IPS-18a (cell line): ENCODE results near the gene PITRM1.

Experiments
- H3K27ac ChIP-seq: one replicate; pipeline ENCODE4 v1.5.1; 2013; ENCODE audit warnings: low read length
- H3K27me3 ChIP-seq: one replicate; pipeline ENCODE4 v1.6.1; 2013; ENCODE audit warnings: mild to moderate bottlenecking, low read length; ENCODE audit not compliant: control insufficient read depth, insufficient read depth
- H3K36me3 ChIP-seq: one replicate; pipeline ENCODE4 v1.6.1; 2013; ENCODE audit warnings: low read depth, low read length; ENCODE audit not compliant: control insufficient read depth
- H3K4me1 ChIP-seq: one replicate; pipeline ENCODE4 v1.6.1; 2013; ENCODE audit warnings: low read depth, low read length; ENCODE audit not compliant: control insufficient read depth
- H3K4me3 ChIP-seq: one replicate; pipeline ENCODE4 v1.5.1; 2013; ENCODE audit warnings: low read length
- H3K9ac ChIP-seq: one replicate; pipeline ENCODE4 v1.6.1; 2013; ENCODE audit warnings: mild to moderate bottlenecking, low read length, moderate library complexity
- H3K9me3 ChIP-seq: one replicate; pipeline ENCODE4 v1.6.1; 2013; ENCODE audit warnings: low read depth, low read length; ENCODE audit not compliant: control insufficient read depth

The PITRM1 gene

DNA sequence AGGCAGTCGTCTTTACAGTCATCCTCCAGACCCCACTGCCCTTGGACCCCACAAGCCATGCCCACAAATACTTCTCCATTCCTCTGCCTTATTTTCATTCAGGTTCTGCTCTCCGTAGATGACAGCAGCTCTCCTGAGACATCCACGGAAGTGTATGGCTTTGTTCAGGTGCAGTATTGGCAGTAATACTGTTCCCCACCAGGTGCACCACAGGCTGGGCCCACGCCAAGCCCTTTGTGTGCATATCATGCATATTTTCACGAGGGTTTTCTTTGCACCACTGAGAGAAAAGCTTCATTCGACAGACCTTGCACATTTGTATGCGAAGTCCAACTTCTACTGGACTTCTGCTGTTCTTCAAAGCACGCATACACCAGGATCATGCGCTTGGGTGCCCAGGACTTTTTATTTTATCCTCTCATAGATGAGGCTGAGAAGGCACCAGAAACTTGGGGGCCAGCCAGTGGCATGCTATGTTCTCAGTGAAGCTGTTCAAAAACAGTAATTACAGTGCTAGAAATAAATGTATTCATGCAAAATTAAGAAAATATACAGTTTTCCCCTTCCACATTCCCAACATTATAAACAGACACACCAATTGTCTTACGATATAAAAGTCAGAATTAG, 37.8 kb upstream of the PITRM1 start:
- no peaks in the 10 kb centered on the region for H3K27me3 ChIP-seq
- H3K4me1 ChIP-seq = no peaks in the 10 kb centered on the region
- no peak overlapping the region for H3K9ac ChIP-seq
- no peak overlapping the region for H3K4me3 ChIP-seq
- H3K9me3 ChIP-seq = no peaks in the 10 kb centered on the region
- no peak overlapping the region for H3K27ac ChIP-seq
- no peaks in the 10 kb centered on the region for H3K36me3 ChIP-seq

GRCh38 chr10:3208481-3209406, 36.2 kb upstream of the PITRM1 start:
- no peaks in the 10 kb centered on the region for H3K9me3 ChIP-seq
- H3K4me1 ChIP-seq = no peaks in the 10 kb centered on the region
- H3K36me3 ChIP-seq = no peaks in the 10 kb centered on the region
- H3K9ac ChIP-seq = no peak overlapping the region
- no peak overlapping the region for H3K27ac ChIP-seq
- H3K4me3 ChIP-seq = no peak overlapping the region
- no peaks in the 10 kb centered on the region for H3K27me3 ChIP-seq

DNA sequence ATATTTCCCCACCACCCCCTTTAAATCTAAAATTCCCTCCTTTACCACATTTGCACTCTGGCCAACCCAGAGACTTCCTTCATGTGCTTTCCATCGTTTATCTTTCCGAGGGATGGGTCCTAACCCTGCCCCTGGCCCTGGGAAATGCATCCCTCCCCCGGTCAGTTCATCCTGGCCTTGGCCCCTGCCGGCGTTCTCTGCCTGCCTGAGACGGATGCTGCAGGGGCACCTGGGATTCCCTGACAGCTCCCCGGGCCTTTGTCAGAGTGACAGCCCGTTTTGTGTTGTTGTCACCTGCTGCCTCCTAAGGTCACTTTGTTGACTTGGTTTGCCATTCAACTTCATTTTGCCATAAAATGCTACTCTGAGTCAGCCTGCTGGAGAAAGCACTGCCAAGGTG, 34.8 kb upstream of the PITRM1 start:
- Histone ChIP-seq H3K9ac (no peak overlapping the region), H3K4me1 (no peaks in the 10 kb centered on the region), H3K9me3 (no peaks in the 10 kb centered on the region), H3K27ac (no peak overlapping the region), H3K27me3 (no peaks in the 10 kb centered on the region), H3K36me3 (no peaks in the 10 kb centered on the region), H3K4me3 (no peak overlapping the region)

- Histone ChIP-seq H3K9ac (no peak overlapping the region), H3K27me3 (no peaks in the 10 kb centered on the region), H3K9me3 (no peaks in the 10 kb centered on the region), H3K27ac (no peak overlapping the region), H3K4me3 (no peak overlapping the region), H3K36me3 (no peaks in the 10 kb centered on the region), H3K4me1 (no peaks in the 10 kb centered on the region)
These were observed 34.1 kb upstream of the PITRM1 start for GRCh38 chr10:3206511-3207157.

- no peak overlapping the region for H3K4me3 ChIP-seq
- H3K27me3 ChIP-seq = no peaks in the 10 kb centered on the region
- no peak overlapping the region for H3K27ac ChIP-seq
- H3K9me3 ChIP-seq = no peaks in the 10 kb centered on the region
- no peaks in the 10 kb centered on the region for H3K4me1 ChIP-seq
- H3K9ac ChIP-seq = no peak overlapping the region
- H3K36me3 ChIP-seq = no peaks in the 10 kb centered on the region
These were observed 31.4 kb upstream of the PITRM1 start for GRCh38 chr10:3203972-3204371.

DNA sequence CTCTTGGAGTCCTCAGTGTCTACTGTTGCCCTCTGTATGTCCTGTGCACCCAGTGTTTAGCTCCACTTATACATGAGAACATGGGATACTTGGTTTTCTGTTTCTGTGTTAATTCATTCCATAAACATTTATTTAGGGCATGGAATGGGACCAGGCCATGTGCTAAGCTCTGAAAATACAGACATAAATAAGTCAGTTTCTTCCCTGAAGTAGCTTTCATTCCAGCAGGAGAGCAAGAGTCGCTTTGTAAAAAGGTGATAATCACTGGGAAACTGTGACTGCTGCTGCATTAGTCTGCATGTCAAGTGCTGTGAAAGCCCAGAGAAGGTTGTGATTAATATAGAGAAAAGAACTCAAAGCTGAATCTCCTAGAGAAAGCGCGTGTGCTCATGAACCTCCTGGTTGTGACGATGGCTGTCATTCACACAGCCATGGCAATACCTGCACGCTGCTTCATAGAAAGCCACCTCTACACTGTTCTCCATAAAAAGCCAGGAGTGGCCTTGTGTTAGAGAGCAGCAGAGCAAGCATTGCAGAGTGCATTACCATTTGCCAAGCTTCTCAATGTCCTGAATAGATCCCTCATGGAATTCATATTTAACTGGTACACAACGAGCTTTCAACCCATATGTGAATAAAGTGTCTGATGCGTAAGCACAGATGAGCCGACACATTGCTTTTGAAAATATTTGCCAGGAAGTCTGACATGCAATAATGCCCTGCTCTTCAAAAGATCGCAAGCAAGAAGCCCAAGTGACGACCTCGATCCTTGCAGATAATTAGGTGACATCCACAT, 30.6 kb upstream of the PITRM1 start:
- H3K27me3 ChIP-seq = no peaks in the 10 kb centered on the region
- no peaks in the 10 kb centered on the region for H3K36me3 ChIP-seq
- H3K27ac ChIP-seq = no peak overlapping the region
- H3K9ac ChIP-seq = no peak overlapping the region
- H3K4me1 ChIP-seq = no peaks in the 10 kb centered on the region
- H3K4me3 ChIP-seq = no peak overlapping the region
- H3K9me3 ChIP-seq = no peaks in the 10 kb centered on the region

- no peaks in the 10 kb centered on the region for H3K36me3 ChIP-seq
- H3K9me3 ChIP-seq = no peaks in the 10 kb centered on the region
- H3K4me1 ChIP-seq = peaks cover 3% of the 10 kb centered on the region
- peaks cover 6% of the 10 kb centered on the region for H3K27me3 ChIP-seq
- H3K27ac ChIP-seq = no peak overlapping the region
- no peak overlapping the region for H3K9ac ChIP-seq
- H3K4me3 ChIP-seq = no peak overlapping the region
These were observed 29.2 kb upstream of the PITRM1 start for GRCh38 chr10:3201796-3202195.

- Histone ChIP-seq H3K4me3 (no peak overlapping the region), H3K36me3 (no peaks in the 10 kb centered on the region), H3K27ac (no peak overlapping the region), H3K9ac (no peak overlapping the region), H3K9me3 (no peaks in the 10 kb centered on the region), H3K27me3 (peaks cover 6% of the 10 kb centered on the region), H3K4me1 (peaks cover 3% of the 10 kb centered on the region)
These were observed 26.9 kb upstream of the PITRM1 start for GRCh38 chr10:3199488-3199887.

DNA sequence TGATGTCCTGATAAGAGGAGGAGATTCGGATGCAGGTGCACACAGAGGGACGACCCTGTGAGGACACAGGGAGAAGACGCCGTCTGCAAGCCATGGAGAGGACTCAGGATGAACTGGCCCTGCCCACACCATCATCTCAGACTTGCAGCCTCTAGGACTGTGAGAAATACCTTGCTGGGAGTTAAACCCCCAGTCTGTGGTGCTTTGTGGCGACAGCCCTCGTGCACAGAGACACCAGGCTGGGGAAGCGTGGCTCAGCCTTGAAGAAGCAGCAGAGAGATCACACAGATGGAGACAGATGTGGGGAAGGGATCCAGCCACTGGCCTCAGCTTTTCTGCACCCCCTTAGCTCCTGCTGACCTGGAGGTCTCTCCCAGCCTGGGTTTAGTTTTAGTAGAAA, 26.3 kb upstream of the PITRM1 start:
- Histone ChIP-seq H3K9ac (no peak overlapping the region), H3K4me3 (no peak overlapping the region), H3K27ac (no peak overlapping the region), H3K4me1 (peaks cover 3% of the 10 kb centered on the region), H3K27me3 (peaks cover 6% of the 10 kb centered on the region), H3K9me3 (no peaks in the 10 kb centered on the region), H3K36me3 (no peaks in the 10 kb centered on the region)

- Histone ChIP-seq H3K4me1 (peaks cover 3% of the 10 kb centered on the region), H3K9me3 (no peaks in the 10 kb centered on the region), H3K36me3 (no peaks in the 10 kb centered on the region), H3K9ac (no peak overlapping the region), H3K27ac (no peak overlapping the region), H3K27me3 (peaks cover 6% of the 10 kb centered on the region), H3K4me3 (no peak overlapping the region)
These were observed 24.9 kb upstream of the PITRM1 start for GRCh38 chr10:3197348-3198003.

GRCh38 chr10:3196958-3197347, 24.4 kb upstream of the PITRM1 start:
- peaks cover 6% of the 10 kb centered on the region for H3K27me3 ChIP-seq
- H3K27ac ChIP-seq = no peak overlapping the region
- peaks cover 3% of the 10 kb centered on the region for H3K4me1 ChIP-seq
- H3K9ac ChIP-seq = no peak overlapping the region
- H3K4me3 ChIP-seq = no peak overlapping the region
- H3K36me3 ChIP-seq = no peaks in the 10 kb centered on the region
- no peaks in the 10 kb centered on the region for H3K9me3 ChIP-seq
